Liver (tissue), 9 donors: ENCODE results near the gene UROC1. TPM values are rescaled to one million over a fixed set of nuclear protein-coding genes. Genes with fewer than 3 reads are reported as not detected.

ENCODE experiments used
- DNase-seq: peaks from one replicate; pipeline ENCODE4 v3.0.0-alpha.2; 2017; ENCODE audit warnings: low spot score
- H3K27ac ChIP-seq, 2 donors: one replicate each; pipeline ENCODE4 v1.7.0; 2013; ENCODE audit warnings: inconsistent platforms in 2 of 2, low read length in 2 of 2, control low read depth in 1 of 2, low read depth in 1 of 2, mild to moderate bottlenecking in 1 of 2
- H3K27me3 ChIP-seq, 4 donors: one replicate each; pipeline versions ENCODE4 v1.6.1 to v1.7.0; 2013; ENCODE audit warnings: low read length in 3 of 4, inconsistent platforms in 1 of 4, mild to moderate bottlenecking in 1 of 4, moderate library complexity in 1 of 4; ENCODE audit not compliant: control insufficient read depth in 4 of 4, insufficient read depth in 4 of 4
- H3K36me3 ChIP-seq, 4 donors: one replicate each; pipeline versions ENCODE4 v1.6.1 to v1.7.0; 2013; ENCODE audit warnings: low read length in 3 of 4, mild to moderate bottlenecking in 3 of 4, low read depth in 1 of 4, moderate library complexity in 1 of 4; ENCODE audit not compliant: control insufficient read depth in 4 of 4, insufficient read depth in 3 of 4
- H3K4me1 ChIP-seq, 4 donors: one replicate each; pipeline versions ENCODE4 v1.6.1 to v1.7.0; 2013; ENCODE audit warnings: low read length in 3 of 4, mild to moderate bottlenecking in 3 of 4, moderate library complexity in 1 of 4; ENCODE audit not compliant: control insufficient read depth in 4 of 4, insufficient read depth in 4 of 4
- H3K4me3 ChIP-seq, 3 donors: one replicate each; pipeline versions ENCODE4 v1.6.1 to v1.7.0; 2013; ENCODE audit warnings: low read length in 3 of 3, control low read depth in 1 of 3, low read depth in 1 of 3, mild to moderate bottlenecking in 1 of 3
- H3K9ac ChIP-seq, 2 donors: one replicate each; pipeline ENCODE4 v1.7.0; 2013; ENCODE audit warnings: low read length in 2 of 2, mild to moderate bottlenecking in 2 of 2, moderate library complexity in 2 of 2, control low read depth in 1 of 2, low read depth in 1 of 2
- H3K9me3 ChIP-seq, 4 donors: one replicate each; pipeline versions ENCODE4 v1.6.1 to v1.7.0; 2013; ENCODE audit warnings: low read length in 3 of 4; ENCODE audit not compliant: control insufficient read depth in 4 of 4
- ATF3 ChIP-seq: IDR thresholded peaks from 2 replicates; pipeline ENCODE4 v1.6.1; 2016; ENCODE audit warnings: antibody characterized with exemption
- CTCF ChIP-seq: fragments of 150-350 bp; IDR thresholded peaks from 2 replicates; pipeline ENCODE4 v1.5.1; 2017; ENCODE audit warnings: improper control_type of control experiment, low read depth, low read length; ENCODE audit not compliant: missing input control
- FOXA1 ChIP-seq: IDR thresholded peaks from 2 replicates; pipeline ENCODE4 v1.6.1; 2016; ENCODE audit warnings: antibody characterized with exemption
- GABPA ChIP-seq, 2 donors: IDR thresholded peaks in 1 of 2; conservative IDR thresholded peaks in 1 of 2; 2 replicates each; pipeline ENCODE4 v1.6.1; 2016; ENCODE audit warnings: antibody characterized with exemption in 2 of 2, mild to moderate bottlenecking in 1 of 2, moderate library complexity in 1 of 2
- HNF4A ChIP-seq, 2 donors: conservative IDR thresholded peaks; 2 replicates each; pipeline ENCODE4 v1.6.1; 2016; ENCODE audit warnings: antibody characterized with exemption in 2 of 2, mild to moderate bottlenecking in 2 of 2
- HNF4G ChIP-seq: IDR thresholded peaks from 2 replicates; pipeline ENCODE4 v1.6.1; 2016; ENCODE audit warnings: antibody characterized with exemption
- JUND ChIP-seq, 2 donors: IDR thresholded peaks; 2 replicates each; pipeline ENCODE4 v1.6.1; 2016; ENCODE audit warnings: antibody characterized with exemption in 2 of 2
- REST ChIP-seq: IDR thresholded peaks from 2 replicates; pipeline ENCODE4 v1.6.1; 2016; ENCODE audit warnings: antibody characterized with exemption, mild to moderate bottlenecking
- RXRA ChIP-seq, 2 donors: IDR thresholded peaks; 2 replicates each; pipeline ENCODE4 v1.6.1; 2017 to 2018; ENCODE audit warnings: antibody characterized with exemption in 2 of 2, mild to moderate bottlenecking in 1 of 2
- TAF1 ChIP-seq: conservative IDR thresholded peaks from 2 replicates; pipeline ENCODE4 v1.6.1; 2016; ENCODE audit warnings: antibody characterized with exemption, mild to moderate bottlenecking
- ZBTB33 ChIP-seq: IDR thresholded peaks from 2 replicates; pipeline ENCODE4 v1.6.1; 2016; ENCODE audit warnings: antibody characterized with exemption
- WGBS: extraction: QIAGEN DNeasy Blood & Tissue Kit; methylation state at CpG from one replicate; pipeline ENCODE4 v1.1.7; 2013; 5-methylcytosine and 5-hydroxymethylcytosine counted together
- polyA plus RNA-seq, 2 donors: library from polyadenylated mRNA; stranded (reverse) in 1 of 2; unstranded in 1 of 2; fragments of 200-250 nt in 1 of 2; fragments of >200 nt in 1 of 2; fragmentation: Nextera tagmentation in 1 of 2; extraction: Ambion mirVana in 1 of 2; gene quantifications; one replicate each; pipeline versions ENCODE4 v1.2.1 to v1.2.3, GENCODE V29; 2013 to 2015
- total RNA-seq, 2 donors: library from RNA; depleted of rRNA; stranded (reverse); fragments of >200 nt; gene quantifications; one replicate each; pipeline ENCODE4 v1.2.3, GENCODE V29; 2014
- donor health status: healthy.
- donor health status: healthy.
- donor health status: healthy.
- donor health status: healthy.
- donor health status: healthy.

The UROC1 gene
- total and polyA plus RNA-seq, 4 donors = 5.9 to 28.4 (median 18.2) TPM

GRCh38 chr3:126500016-126500415 is 17.6 kb downstream of the UROC1 start:
- Histone ChIP-seq H3K4me1 (peaks cover 0 to 8% (median 0%) of the 10 kb centered on the region in 4 donors), H3K27me3 (no peaks in the 10 kb centered on the region), H3K9me3 (no peaks in the 10 kb centered on the region), H3K27ac (no peak overlapping the region), H3K36me3 (peaks cover 0 to 68% (median 32%) of the 10 kb centered on the region in 4 donors), H3K4me3 (no peak overlapping the region), H3K9ac (no peak overlapping the region)
- no peak for TF ChIP-seq ZBTB33
- no peak for TF ChIP-seq FOXA1
- TF ChIP-seq HNF4A (conservative IDR thresholded peaks at IDR 0.05) = no peak
- no peak for TF ChIP-seq JUND (IDR thresholded peaks at IDR 0.05)
- TF ChIP-seq TAF1 = no peak
- TF ChIP-seq RXRA (IDR thresholded peaks at IDR 0.05) = no peak
- TF ChIP-seq ATF3 = no peak
- no peak for TF ChIP-seq CTCF
- TF ChIP-seq REST = no peak
- no peak for TF ChIP-seq HNF4G
- DNase-seq = no peak
- WGBS = 89% methylated on average over 7 of the region's 7 CpGs

- H3K27ac ChIP-seq = no peak overlapping the region
- TF ChIP-seq CTCF (no peak), ZBTB33 (no peak), GABPA (IDR thresholded peaks at IDR 0.05 in 1 of 2, conservative IDR thresholded peaks at IDR 0.05 in 1 of 2) (no peak)
- DNase-seq = no peak
- peaks cover 0 to 67% (median 29%) of the 10 kb centered on the region in 4 donors for H3K36me3 ChIP-seq
- WGBS = 97% methylated on average over 9 of the region's 9 CpGs
- H3K9me3 ChIP-seq = no peaks in the 10 kb centered on the region
- no peak overlapping the region for H3K4me3 ChIP-seq
- no peaks in the 10 kb centered on the region for H3K27me3 ChIP-seq
- H3K4me1 ChIP-seq = peaks cover 0 to 8% (median 0%) of the 10 kb centered on the region in 4 donors
- H3K9ac ChIP-seq = no peak overlapping the region
These were observed 18.2 kb downstream of the UROC1 start for GRCh38 chr3:126499401-126499800.
